Activated CD4-positive, alpha-beta T cell treated with anti-CD3 and anti-CD28 coated beads, Interleukin-2, amount 50 U/mL, for 4 hours (primary cell): ENCODE data around the gene DACH1.
"Not testable (repeated sequence)": the region's sequence is repeated elsewhere in the genome, so short reads cannot be mapped to it uniquely, and the experiment has no call there.

Experiments
- DNase-seq, 2 experiments: peaks; one replicate each; pipeline ENCODE4 v3.0.0-alpha.2; 2020

Gene DACH1

GRCh38 chr13:71828117-71828516 is 38.9 kb downstream of the DACH1 start:
- no peak for DNase-seq

GRCh38 chr13:71827241-71827640 is 39.8 kb downstream of the DACH1 start:
- DNase-seq, result no peak

- no peak for DNase-seq
Measured at GRCh38 chr13:71820699-71821098, 46.3 kb downstream of the DACH1 start.

GRCh38 chr13:71817335-71817734 is 49.7 kb downstream of the DACH1 start:
- DNase-seq, result no peak

- no peak for DNase-seq
Measured at GRCh38 chr13:71814806-71815360, 52.1 kb downstream of the DACH1 start.

- DNase-seq, result no peak
Measured at GRCh38 chr13:71813187-71813586, 53.8 kb downstream of the DACH1 start.

- no peak for DNase-seq
Measured at GRCh38 chr13:71811344-71811743, 55.7 kb downstream of the DACH1 start.

GRCh38 chr13:71808708-71809107 is 58.3 kb downstream of the DACH1 start:
- no peak for DNase-seq

- DNase-seq, result no peak
Measured at GRCh38 chr13:71806886-71807285, 60.1 kb downstream of the DACH1 start.

GRCh38 chr13:71803066-71803465 is 63.9 kb downstream of the DACH1 start:
- DNase-seq, result no peak

GRCh38 chr13:71801781-71802180 is 65.2 kb downstream of the DACH1 start:
- DNase-seq, result no peak

GRCh38 chr13:71801165-71801760 is 65.7 kb downstream of the DACH1 start:
- no peak for DNase-seq

- no peak for DNase-seq
Measured at GRCh38 chr13:71799324-71799723, 67.7 kb downstream of the DACH1 start.

- no peak for DNase-seq
Measured at GRCh38 chr13:71798707-71799106, 68.3 kb downstream of the DACH1 start.

- DNase-seq, result no peak
Measured at GRCh38 chr13:71797517-71797916, 69.5 kb downstream of the DACH1 start.

- DNase-seq, result no peak
Measured at GRCh38 chr13:71789693-71790329, 77.2 kb downstream of the DACH1 start.

GRCh38 chr13:71789037-71789436 is 78.0 kb downstream of the DACH1 start:
- DNase-seq, result no peak

- DNase-seq, result no peak
Measured at GRCh38 chr13:71787414-71787813, 79.6 kb downstream of the DACH1 start.

GRCh38 chr13:71786875-71787274 is 80.1 kb downstream of the DACH1 start:
- DNase-seq, result no peak

GRCh38 chr13:71785361-71785760 is 81.6 kb downstream of the DACH1 start:
- DNase-seq, result no peak

GRCh38 chr13:71780546-71780945 is 86.5 kb downstream of the DACH1 start:
- no peak for DNase-seq

- DNase-seq, result not testable (repeated sequence)
Measured at GRCh38 chr13:71778998-71779397, 88.0 kb downstream of the DACH1 start.

- no peak for DNase-seq
Measured at GRCh38 chr13:71775966-71776365, 91.0 kb downstream of the DACH1 start.

GRCh38 chr13:71774863-71775262 is 92.1 kb downstream of the DACH1 start:
- DNase-seq, result no peak

- DNase-seq, result no peak
Measured at GRCh38 chr13:71773531-71773930, 93.5 kb downstream of the DACH1 start.
